ENCODE results near the gene ADAMTS18.
"Not testable (repeated sequence)": the region's sequence is repeated elsewhere in the genome, so short reads cannot be mapped to it uniquely, and the experiment has no call there.

Gene ADAMTS18

DNA sequence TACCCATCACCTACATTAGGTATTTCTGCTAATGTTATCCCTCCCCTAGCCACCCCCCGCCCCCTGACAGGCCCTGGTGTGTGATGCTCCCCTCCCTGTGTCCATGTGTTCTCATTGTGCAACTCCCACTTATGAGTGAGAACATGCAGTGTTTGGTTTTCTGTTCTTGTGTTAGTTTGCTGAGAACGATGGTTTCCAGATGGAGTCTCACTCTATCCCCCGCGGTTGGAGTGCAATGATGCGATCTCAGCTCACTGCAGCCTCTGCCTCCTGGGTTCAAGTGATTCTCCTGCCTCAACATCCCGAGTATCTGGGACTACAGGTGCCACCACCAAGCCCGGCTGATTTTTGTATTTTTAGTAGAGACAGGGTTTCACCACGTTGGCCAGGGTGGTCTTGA, 155.5 kb downstream of the ADAMTS18 start:
- not testable (repeated sequence) for DNase-seq (ENCODE audit: low read depth)

DNA sequence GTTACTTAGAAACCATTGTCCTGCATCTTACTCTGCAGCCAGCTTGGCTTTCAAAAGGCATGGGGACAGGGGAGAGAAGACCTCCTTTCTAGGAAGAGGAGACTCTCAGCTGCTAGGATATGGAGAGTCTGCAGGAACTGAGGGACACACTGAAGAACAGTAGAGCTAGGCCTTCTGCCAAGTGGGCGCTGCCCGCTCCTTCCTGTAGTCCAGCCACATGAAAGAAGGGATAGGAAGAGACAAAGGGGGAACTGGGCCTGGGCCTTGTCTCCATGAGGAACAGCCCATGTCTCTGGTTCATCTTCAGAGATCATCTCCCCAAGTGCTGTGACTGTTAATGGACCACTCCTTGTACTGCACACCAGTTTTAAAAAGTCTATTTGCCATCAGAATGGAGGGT, 157.3 kb downstream of the ADAMTS18 start:
- no peak for DNase-seq (ENCODE audit: low read depth)

DNA sequence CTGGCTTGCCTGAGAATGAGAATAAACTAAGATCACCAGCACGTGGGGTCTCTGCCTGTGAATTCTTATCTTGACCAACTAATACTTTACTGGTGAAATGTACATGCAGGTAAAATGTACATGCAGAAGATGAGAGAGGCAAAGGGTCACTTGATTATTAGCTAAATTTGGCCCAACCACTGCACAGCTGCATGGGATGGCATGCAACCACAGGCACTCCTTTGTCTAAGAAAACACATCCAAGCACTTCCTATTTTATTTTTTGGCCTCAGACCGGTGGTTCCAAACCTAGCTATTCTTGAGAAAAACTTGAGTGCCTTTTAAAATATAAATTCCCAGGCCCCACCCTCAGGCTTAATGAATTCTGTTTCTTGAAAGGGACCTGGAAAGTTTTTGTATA, 157.7 kb downstream of the ADAMTS18 start:
- DNase-seq (ENCODE audit: low read depth) = no peak

DNA sequence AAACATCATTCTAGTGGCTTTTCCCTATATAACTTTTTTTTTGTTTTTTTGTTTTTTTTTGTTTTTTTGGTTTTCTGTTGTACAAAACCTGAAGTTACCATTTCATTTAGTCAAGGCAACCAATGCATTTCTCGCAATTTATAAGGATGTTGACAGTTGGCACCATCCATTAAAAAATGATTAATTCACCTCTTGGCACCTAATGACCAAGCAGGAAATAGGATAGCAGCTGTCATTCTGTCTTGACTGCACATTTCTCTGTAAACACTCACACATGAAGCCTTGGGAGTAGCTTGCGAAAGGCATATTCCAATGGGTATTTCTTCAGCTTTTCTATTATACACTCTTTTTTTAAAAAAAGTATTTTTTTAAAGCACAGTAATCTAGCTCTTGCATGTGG, 158.2 kb downstream of the ADAMTS18 start:
- no peak for DNase-seq (ENCODE audit: low read depth)

DNA sequence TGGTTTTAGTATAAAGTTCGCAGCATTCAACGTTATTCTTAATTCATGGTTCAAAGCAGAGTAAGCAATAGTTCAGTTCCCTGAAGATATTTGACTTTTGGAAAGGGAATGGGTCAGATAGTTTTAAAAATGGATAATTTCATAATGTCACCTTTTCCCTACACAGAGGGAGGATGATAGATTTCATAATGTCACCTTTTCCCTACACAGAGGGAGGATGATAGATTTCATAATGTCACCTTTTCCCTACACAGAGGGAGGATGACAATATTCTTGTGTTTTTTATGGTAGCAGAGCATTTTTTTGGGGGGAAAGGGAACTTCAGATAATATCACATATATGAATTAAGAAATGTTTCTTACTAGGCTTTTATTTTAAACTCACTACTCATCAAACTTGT, 159.5 kb downstream of the ADAMTS18 start:
- DNase-seq (ENCODE audit: low read depth) = not testable (repeated sequence)

DNA sequence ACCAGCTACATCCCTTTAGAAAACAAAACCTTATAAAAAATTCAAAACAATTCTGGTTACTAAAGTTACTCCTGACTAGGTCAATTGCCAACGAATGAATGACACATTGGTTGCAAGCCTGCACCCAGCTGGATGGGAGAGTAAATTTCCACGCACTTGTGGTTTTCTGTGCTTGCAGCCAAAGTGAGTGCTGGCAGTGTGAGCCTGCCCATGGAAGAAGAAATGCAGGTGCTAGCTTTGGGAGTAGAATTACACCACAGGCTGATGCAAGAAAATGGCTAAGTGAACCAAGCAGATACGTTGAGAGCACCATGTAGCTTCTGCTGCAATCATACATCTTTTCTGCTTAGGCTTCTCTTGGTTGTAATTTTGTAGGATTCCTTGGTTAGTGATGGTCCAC, 161.0 kb downstream of the ADAMTS18 start:
- no peak for DNase-seq (ENCODE audit: low read depth)

DNA sequence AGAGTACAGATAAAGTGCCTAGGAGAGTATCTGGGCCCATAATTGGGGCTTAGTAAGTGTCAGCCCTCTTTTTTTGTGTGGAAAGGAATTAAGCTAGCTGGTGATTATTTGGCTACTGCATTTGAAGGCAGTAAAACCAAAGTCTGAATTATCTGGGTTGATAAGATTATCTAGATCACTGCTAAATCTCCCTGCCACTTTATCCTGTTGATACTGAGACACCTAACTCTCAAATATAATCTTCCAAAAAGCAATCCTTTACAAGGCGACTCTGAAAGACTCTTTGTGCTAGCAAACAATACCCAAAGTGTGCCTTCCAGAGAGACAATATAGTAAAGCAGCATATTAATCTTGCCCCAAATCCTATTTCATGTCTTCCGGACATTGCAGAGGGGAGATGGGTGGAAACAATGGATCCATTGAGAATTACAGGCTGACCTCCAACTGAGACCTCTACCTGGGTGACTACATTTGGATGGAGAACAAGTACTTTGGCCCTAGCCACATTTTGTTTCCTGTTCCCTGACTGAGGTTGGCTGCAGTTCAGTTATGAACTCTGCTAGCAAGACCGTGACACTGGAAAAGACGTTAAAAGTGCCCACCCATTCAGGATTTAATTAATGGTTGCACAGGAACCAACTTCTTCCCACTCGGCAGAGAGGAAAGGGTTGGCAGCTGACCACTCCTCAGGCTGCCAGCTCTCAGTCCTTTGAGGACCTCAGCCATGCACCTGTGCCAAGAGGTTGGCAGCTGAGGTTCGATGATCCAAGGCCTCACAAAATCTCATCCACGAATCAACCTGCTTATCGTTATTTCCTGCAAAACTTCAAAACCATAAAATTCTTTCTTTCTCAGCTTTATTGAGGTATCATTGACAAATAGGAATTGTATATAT, 163.1 kb downstream of the ADAMTS18 start:
- DNase-seq (ENCODE audit: low read depth) = no peak

DNA sequence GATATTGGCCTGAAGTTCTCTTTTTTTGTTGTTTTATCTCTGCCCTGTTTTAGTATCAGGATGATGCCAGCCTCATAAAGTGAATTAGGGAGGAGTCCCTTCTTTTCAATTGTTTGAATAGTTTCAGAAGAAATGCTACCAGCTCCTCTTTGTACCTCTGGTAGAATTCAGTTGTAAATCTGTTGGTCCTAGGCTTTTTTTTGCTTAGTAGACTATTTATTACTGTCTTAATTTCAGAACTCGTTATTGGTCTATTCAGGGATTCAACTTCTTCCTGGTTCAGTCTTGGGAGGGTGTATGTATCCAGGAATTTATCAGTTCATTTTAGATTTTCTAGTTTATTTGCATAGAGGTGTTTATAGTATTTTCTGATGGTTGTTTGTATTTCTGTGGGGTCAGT, 168.6 kb downstream of the ADAMTS18 start:
- not testable (repeated sequence) for DNase-seq (ENCODE audit: low read depth)

DNA sequence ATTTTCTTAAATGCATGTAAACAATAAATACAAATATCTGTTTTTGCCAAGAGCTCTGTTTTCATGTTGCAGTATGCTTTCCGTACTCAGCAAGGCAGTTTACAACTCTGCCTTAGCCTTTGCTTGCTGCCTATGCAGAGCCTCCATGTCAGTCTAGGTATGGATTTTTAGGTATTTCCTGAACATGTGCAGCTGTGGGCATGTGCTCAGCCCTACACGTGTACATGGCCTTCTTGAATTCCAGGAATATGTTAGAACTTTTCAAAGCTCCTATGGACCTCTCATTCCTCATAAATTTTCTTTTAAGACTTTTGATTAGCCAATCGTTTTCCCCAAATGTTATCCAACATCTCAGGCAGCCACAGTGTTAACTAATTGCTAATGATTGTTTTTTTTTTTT, 171.9 kb downstream of the ADAMTS18 start:
- no peak for DNase-seq (ENCODE audit: low read depth)

DNA sequence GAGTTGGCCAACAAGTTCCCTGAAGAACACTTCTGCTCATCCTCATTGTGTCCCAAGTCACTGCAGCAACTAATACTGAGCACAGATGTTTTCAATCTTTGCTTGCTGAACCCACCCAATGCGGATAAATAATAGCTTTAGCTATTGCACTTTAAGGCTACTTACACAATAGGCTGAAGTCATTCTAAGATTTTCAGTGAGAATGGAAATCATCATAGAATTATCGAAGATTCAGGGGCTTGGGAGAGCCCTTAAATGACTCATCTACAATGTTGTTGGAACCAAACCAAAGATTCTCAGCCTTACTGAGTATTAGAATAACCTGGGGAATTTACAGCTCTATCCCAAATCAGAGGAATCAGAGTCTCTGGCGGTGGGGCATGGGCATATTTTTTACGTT, 184.4 kb downstream of the ADAMTS18 start:
- no peak for DNase-seq (ENCODE audit: low read depth)

DNA sequence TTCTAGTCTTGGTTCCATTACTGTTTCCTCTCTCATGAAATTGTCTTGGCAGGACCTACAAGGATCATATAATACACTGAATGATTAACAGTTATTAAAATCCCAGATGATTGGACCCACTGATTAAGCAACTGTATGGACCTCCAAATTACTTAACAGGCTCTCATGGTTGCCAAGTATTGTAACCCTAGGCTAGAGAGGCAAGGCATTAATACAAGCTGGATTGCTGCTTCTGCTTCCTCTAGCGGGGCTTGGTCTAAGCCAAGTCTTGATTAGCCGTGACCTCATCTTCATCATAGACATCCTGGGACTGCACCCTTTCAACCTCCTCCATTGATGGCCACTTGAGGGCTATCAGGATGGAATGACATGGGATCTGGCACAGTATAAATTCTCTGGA, 188.7 kb downstream of the ADAMTS18 start:
- no peak for DNase-seq (ENCODE audit: low read depth)

DNA sequence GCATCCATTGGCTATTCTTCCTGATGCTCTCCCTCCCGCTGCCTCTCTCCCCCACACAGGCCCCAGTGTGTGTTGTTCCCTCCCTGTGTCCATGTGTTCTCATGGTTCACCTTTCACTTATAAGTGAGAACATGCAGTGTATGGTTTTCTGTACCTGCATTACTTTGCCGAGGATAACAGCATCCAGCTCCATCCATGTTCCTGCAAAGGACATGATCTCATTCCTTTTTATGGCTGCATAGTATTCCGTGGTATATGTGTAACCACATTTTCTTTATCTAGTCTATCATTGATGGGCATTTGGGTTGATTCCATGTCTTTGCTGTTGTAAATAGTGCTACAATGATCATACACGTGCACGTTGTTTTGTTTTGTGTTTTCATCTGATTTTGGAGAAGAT, 192.4 kb downstream of the ADAMTS18 start:
- DNase-seq (ENCODE audit: low read depth) = not testable (repeated sequence)

DNA sequence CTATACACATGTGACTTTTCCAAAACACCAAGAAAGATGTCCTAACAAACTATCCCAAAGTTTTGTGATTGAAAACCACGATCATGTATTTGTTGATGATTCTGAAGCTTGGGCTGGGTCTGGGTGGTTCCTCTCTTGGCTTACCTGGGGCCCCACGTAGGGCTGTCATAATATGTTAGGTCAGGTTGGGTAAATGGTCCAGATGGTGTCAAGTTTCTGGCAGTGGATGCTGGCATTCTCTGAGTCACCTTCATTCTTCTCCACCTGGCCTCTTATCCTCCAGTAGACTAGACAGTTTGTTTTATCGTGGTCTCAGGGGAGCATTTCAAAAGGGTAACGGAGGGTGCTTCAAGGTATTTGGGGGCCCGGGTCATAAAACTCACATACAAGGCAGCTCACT, 196.2 kb downstream of the ADAMTS18 start:
- no peak for DNase-seq (ENCODE audit: low read depth)

DNA sequence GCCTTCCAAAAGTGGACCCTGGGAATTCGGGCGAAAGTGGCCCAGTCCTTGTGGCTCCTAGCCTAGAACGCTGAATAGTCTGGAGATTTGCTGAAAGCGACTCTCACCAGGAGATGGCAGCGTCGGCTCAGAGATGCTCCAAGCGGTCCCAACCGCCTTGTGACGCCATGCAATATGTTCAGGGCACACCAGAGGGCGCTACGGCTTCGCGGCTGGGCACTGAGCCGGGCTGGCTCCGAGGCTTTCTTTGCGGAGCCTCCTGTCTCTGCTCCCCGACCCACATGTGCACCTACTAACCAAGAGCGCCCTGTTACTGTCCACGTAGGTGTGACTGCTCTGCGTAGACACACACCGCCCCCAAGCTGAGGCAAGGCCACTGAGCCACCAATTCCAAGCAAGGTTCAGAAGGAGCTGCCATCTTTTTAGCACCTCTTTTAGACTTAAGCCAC, 198.7 kb downstream of the ADAMTS18 start:
- peak; percentile 81 for DNase-seq (ENCODE audit: low read depth)

DNA sequence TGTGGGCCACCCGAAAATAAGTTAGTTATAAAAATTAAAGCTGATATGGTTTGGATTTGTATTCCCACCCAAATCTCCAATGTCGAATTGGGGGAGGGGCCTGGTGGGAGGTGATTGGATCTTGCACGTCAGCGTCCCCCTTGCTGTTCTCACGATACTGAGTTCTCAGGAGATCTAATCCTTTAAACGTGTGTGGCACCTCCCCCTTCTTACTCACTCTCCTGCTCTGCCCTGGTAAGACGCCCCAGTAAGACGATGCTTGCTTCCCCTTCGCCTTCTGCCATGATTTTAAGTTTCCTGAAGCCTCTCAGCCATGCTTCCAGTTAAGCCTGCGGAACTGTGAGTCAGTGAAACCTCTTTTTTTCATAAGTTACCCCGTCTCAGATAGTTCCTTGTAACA, 200.2 kb downstream of the ADAMTS18 start:
- peak; percentile 13 for DNase-seq (ENCODE audit: low read depth)

DNA sequence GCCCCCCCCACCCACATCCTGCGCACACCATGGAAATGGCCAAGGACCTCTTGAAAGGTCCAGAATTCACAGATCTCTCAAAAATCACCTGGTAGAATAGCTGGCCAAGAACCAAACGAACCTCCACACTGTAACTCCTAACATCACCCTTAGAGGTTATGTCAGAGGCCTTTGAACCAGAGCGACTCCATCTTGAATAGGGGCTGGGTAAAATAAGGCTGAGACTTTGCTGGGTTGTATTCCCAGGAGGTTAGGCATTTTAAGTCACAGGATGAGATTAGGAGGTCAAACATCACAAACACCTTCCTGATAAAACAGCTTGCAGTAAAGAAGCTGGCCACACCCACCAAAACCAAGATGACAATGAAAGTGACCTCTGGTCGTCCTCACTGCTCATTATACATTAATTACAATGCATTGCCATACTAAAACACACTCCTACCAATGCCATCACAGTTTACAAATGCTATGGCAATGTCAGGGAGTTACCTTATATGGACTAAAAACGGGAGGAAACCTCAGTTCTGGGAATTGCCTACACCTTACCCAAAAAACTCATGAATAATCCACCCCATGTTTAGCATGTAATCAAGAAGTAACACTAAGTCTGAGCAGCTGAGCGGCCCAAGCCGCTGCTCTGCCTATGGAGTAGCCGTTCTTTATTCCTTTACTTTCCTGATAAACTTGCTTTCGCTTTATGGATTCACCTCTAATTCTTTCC, 200.9 kb downstream of the ADAMTS18 start:
- DNase-seq (ENCODE audit: low read depth) = no peak
